ENCODE measurements around the gene TMEFF2.

The TMEFF2 gene

DNA sequence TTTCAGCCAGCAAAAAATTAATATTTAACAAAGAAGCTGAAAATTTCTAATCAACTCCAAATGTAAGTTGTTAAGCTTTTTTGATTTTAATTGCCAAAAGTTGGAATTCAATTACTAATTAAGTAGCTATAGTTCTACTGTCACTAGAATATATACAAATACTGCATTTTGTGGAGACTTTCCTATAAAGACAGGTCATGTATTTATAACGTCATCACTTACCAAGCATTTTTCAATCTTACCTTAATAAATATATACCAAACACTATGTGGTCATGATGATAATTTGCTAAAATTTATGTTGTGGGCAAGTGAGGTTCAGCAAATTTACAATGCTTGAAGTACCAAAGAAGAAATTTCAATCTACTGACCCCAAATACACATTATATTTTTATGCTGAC is 24.2 kb upstream of the TMEFF2 start:
- Histone ChIP-seq H3K4me1 (no peaks in the 10 kb centered on the region), H3K27ac (no peak overlapping the region), H3K27me3 (no peaks in the 10 kb centered on the region), H3K36me3 (no peaks in the 10 kb centered on the region), H3K9me3 (no peaks in the 10 kb centered on the region), H3K4me3 (no peak overlapping the region)
- TF ChIP-seq, protein P1, sequence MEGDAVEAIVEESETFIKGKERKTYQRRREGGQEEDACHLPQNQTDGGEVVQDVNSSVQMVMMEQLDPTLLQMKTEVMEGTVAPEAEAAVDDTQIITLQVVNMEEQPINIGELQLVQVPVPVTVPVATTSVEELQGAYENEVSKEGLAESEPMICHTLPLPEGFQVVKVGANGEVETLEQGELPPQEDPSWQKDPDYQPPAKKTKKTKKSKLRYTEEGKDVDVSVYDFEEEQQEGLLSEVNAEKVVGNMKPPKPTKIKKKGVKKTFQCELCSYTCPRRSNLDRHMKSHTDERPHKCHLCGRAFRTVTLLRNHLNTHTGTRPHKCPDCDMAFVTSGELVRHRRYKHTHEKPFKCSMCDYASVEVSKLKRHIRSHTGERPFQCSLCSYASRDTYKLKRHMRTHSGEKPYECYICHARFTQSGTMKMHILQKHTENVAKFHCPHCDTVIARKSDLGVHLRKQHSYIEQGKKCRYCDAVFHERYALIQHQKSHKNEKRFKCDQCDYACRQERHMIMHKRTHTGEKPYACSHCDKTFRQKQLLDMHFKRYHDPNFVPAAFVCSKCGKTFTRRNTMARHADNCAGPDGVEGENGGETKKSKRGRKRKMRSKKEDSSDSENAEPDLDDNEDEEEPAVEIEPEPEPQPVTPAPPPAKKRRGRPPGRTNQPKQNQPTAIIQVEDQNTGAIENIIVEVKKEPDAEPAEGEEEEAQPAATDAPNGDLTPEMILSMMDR (IDR thresholded peaks at IDR 0.05): no peak
- intact Hi-C loops (cut with DNase I; ENCODE audit: low total_unique reads): no loop called here
- DNase-seq: no peak

DNA sequence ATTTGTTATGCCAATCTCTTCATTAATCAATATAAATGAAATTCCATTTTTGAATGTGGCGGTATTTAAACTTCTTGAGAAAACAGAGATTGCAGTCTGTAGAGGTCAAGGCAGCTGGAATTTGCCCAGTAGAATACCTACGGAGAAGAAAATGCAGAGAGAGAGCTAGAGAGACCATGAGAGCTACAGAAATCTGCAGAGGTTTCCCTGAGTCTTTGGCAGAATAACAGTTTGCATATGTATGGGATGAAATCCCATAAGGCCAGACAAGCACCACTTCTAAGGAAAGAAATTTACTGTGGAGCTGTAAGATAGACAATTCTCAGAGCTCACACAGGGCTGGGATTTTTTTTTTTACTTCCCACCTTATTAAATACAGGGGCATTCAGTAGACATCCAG is 23.6 kb upstream of the TMEFF2 start:
- no peaks in the 10 kb centered on the region for H3K36me3 ChIP-seq
- TF ChIP-seq, protein P1 (IDR thresholded peaks at IDR 0.05): no peak
- intact Hi-C loops (cut with DNase I; ENCODE audit: low total_unique reads): no loop called here

GRCh38 chr2:192216336-192216735 is 21.6 kb upstream of the TMEFF2 start:
- intact Hi-C loops (cut with DNase I; ENCODE audit: low total_unique reads): no loop called here
- DNase-seq: no peak

More for the DNA sequence above, 23.6 kb upstream of the TMEFF2 start:
- H3K4me3 ChIP-seq: no peak overlapping the region
- no peaks in the 10 kb centered on the region for H3K4me1 ChIP-seq
- H3K9me3 ChIP-seq: no peaks in the 10 kb centered on the region
- H3K27me3 ChIP-seq: no peaks in the 10 kb centered on the region
- no peak for DNase-seq
- no peak overlapping the region for H3K27ac ChIP-seq

GRCh38 chr2:192215096-192215877 is 20.6 kb upstream of the TMEFF2 start:
- no peaks in the 10 kb centered on the region for H3K9me3 ChIP-seq
- no peaks in the 10 kb centered on the region for H3K27me3 ChIP-seq
- intact Hi-C loops (cut with DNase I; ENCODE audit: low total_unique reads): no loop called here
- DNase-seq: no peak
- no peaks in the 10 kb centered on the region for H3K4me1 ChIP-seq
- no peak overlapping the region for H3K4me3 ChIP-seq
- H3K36me3 ChIP-seq: no peaks in the 10 kb centered on the region
- H3K27ac ChIP-seq: no peak overlapping the region
- TF ChIP-seq, protein P1 (IDR thresholded peaks at IDR 0.05): no peak

More at GRCh38 chr2:192216336-192216735, 21.6 kb upstream of the TMEFF2 start:
- Histone ChIP-seq H3K27ac (no peak overlapping the region), H3K4me1 (no peaks in the 10 kb centered on the region), H3K27me3 (no peaks in the 10 kb centered on the region), H3K36me3 (no peaks in the 10 kb centered on the region), H3K9me3 (no peaks in the 10 kb centered on the region), H3K4me3 (no peak overlapping the region)
- TF ChIP-seq, protein P1 (IDR thresholded peaks at IDR 0.05): no peak

DNA sequence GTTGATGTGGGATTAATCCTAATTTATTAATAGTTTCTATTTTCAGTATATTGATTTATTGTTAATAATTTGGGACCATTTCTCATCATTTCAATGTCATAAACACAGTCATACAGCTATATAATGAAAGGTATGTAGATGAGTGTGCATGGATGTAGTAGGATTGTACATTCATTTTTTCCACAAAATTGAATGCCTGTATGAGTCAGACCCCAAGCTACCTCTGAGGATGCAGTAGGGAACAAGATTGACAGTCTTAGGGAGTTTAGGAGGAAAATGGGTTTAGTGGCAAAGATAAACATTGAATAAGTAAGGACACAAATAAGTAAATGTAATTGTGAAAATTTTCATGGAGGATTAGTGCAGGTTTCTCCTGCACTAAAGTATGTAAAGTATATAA is 14.1 kb upstream of the TMEFF2 start:
- no peak for DNase-seq
- H3K4me3 ChIP-seq: no peak overlapping the region
- intact Hi-C loops (cut with DNase I; ENCODE audit: low total_unique reads): no loop called here
- no peak overlapping the region for H3K27ac ChIP-seq
- TF ChIP-seq, protein P1 (IDR thresholded peaks at IDR 0.05): no peak
- no peaks in the 10 kb centered on the region for H3K36me3 ChIP-seq
- no peaks in the 10 kb centered on the region for H3K27me3 ChIP-seq
- no peaks in the 10 kb centered on the region for H3K4me1 ChIP-seq
- H3K9me3 ChIP-seq: no peaks in the 10 kb centered on the region

All from tibial artery (tissue), 4 donors.